Omental fat pad (tissue), 4 donors: ENCODE data around the gene CFAP77. TPM values are rescaled to one million over a fixed set of nuclear protein-coding genes. Genes with fewer than 3 reads are reported as not detected.

Experiments used
- ATAC-seq: fragments of 150-250 bp; one replicate; pipeline ENCODE4 v1.9.1; 2016; ENCODE audit warnings: mild to moderate bottlenecking, moderate library complexity; ENCODE audit not compliant: low FRiP score
- DNase-seq: peaks from one replicate; pipeline ENCODE4 v3.0.0-alpha.2; 2019; ENCODE audit warnings: low spot score
- total RNA-seq, 4 donors: library from RNA; depleted of rRNA; stranded (reverse); fragments of >200 nt; gene quantifications; one replicate each; pipeline ENCODE4 v1.1.0, GENCODE V29; 2016
- TF ChIP-seq, protein P1 (sequence below), 3 donors: fragments of 450-650 bp; IDR thresholded peaks; one replicate each; pipeline ENCODE4 v1.5.1; 2016 to 2017; ENCODE audit warnings: antibody characterized with exemption in 3 of 3, mild to moderate bottlenecking in 3 of 3, moderate library complexity in 2 of 3

Gene CFAP77
- total RNA-seq, 4 donors from 2014 or later = not detected

DNA sequence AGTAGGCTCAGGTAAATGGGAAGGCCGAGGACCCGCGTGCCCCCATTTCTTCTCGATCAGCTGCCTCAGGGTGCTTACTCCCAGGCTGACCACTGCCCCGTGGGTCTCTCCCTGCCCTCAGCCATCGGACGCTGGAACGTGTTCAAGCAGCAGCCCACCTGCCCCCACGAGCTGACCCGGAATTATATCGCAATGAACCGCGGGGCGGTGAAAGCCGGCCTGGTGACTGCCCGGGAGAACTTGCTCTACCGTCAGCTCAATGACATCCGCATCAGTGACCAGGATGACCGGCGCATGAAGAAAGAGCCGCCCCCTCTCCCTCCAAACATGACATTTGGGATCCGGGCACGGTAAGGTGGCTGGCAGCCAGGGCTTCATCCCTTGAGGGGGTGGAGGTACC, 89.2 kb downstream of the CFAP77 start:
- DNase-seq = no peak
- ATAC-seq = no peak
- TF ChIP-seq, protein P1, sequence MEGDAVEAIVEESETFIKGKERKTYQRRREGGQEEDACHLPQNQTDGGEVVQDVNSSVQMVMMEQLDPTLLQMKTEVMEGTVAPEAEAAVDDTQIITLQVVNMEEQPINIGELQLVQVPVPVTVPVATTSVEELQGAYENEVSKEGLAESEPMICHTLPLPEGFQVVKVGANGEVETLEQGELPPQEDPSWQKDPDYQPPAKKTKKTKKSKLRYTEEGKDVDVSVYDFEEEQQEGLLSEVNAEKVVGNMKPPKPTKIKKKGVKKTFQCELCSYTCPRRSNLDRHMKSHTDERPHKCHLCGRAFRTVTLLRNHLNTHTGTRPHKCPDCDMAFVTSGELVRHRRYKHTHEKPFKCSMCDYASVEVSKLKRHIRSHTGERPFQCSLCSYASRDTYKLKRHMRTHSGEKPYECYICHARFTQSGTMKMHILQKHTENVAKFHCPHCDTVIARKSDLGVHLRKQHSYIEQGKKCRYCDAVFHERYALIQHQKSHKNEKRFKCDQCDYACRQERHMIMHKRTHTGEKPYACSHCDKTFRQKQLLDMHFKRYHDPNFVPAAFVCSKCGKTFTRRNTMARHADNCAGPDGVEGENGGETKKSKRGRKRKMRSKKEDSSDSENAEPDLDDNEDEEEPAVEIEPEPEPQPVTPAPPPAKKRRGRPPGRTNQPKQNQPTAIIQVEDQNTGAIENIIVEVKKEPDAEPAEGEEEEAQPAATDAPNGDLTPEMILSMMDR (IDR thresholded peaks at IDR 0.05) = no peak

DNA sequence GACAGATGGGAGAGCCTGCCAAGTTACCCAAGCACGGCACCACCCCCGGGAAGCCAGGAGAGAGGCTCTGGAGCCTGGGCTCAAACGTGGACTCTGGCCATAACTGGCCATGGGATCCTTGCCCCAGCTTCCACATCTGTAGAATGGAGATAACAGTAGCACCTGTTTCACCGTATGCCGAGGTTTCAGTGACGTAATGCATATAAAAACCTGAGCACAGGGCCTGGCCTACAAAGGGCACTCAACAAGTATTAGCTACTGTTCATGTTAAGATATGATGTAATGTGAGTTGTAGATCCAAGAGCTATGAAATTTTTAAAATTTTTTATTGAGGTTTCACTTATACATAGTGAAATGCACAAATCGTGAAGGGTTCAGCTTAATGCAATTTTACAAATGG, 90.2 kb downstream of the CFAP77 start:
- ATAC-seq = no peak
- no peak for DNase-seq
- TF ChIP-seq, protein P1 (IDR thresholded peaks at IDR 0.05) = no peak

- ATAC-seq (no peak), DNase-seq (no peak)
- TF ChIP-seq, protein P1 (IDR thresholded peaks at IDR 0.05) = no peak
Observed at GRCh38 chr9:132502480-132502879, 92.5 kb downstream of the CFAP77 start.

GRCh38 chr9:132503116-132503515, 93.1 kb downstream of the CFAP77 start:
- no peak for DNase-seq
- ATAC-seq = no peak
- TF ChIP-seq, protein P1 (IDR thresholded peaks at IDR 0.05) = no peak

DNA sequence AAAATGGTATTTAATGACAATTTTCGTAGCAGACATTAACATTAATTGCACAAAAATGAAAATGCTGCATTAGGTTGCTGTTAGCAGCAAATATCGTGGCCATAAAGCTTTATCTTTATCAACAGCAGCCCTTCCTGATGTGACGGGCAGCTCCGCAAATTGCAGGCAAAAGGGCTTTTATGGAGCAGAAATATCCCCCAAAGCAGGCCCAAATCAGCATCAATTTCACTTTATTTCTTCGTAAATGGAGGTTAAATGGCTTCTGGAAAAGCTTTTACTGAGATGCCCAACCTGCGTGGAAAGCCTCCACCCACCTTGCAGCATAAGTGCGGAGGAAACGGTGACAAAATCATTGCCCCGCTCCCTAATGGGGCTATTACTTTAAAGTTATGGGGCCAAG, 94.5 kb downstream of the CFAP77 start:
- no peak for DNase-seq
- TF ChIP-seq, protein P1 (IDR thresholded peaks at IDR 0.05) = no peak
- no peak for ATAC-seq

GRCh38 chr9:132505991-132506655, 96.1 kb downstream of the CFAP77 start:
- no peak for DNase-seq
- TF ChIP-seq, protein P1 (IDR thresholded peaks at IDR 0.05) = no peak
- ATAC-seq = no peak

- TF ChIP-seq, protein P1 (IDR thresholded peaks at IDR 0.05) = no peak
- ATAC-seq = no peak
- DNase-seq = no peak
Observed at GRCh38 chr9:132506977-132507669, 97.1 kb downstream of the CFAP77 start.
